Hepatocyte (in vitro differentiated cells): ENCODE results near the gene KEAP1.

ENCODE experiments used
- EZH2 ChIP-seq: fragments of 200-600 bp; sonication (generic); IDR thresholded peaks from 2 replicates; pipeline ENCODE4 v1.6.1; 2016; ENCODE audit warnings: antibody characterized with exemption, mild to moderate bottlenecking, borderline replicate concordance
- TF ChIP-seq, protein P1 (sequence below): fragments of 200-600 bp; sonication (generic); IDR thresholded peaks from 2 replicates; pipeline ENCODE4 v1.5.1; 2016; ENCODE audit warnings: antibody characterized with exemption, mild to moderate bottlenecking; ENCODE audit not compliant: poor library complexity

DNA sequence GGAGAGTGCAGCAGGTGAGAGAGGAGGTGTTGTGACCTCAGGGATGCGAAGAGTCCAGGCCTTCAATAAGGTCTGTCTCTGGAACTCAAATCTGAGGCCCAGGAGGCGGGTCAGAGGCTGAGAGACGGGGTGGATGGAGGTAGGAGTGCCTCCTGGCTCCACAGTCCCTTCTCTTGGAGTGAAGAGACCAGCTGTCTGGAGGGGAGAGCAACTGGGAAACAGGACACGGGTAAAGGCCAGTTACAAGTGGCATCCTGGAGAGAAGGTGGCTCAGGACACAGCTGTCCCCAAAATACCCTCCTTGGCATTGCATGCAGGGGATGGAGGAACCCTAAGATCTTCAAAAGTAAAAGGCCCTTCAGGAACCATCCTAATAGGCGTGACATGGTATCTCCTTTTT is 63.6 kb downstream of the KEAP1 start:
- TF ChIP-seq EZH2, result no peak
- TF ChIP-seq, protein P1, sequence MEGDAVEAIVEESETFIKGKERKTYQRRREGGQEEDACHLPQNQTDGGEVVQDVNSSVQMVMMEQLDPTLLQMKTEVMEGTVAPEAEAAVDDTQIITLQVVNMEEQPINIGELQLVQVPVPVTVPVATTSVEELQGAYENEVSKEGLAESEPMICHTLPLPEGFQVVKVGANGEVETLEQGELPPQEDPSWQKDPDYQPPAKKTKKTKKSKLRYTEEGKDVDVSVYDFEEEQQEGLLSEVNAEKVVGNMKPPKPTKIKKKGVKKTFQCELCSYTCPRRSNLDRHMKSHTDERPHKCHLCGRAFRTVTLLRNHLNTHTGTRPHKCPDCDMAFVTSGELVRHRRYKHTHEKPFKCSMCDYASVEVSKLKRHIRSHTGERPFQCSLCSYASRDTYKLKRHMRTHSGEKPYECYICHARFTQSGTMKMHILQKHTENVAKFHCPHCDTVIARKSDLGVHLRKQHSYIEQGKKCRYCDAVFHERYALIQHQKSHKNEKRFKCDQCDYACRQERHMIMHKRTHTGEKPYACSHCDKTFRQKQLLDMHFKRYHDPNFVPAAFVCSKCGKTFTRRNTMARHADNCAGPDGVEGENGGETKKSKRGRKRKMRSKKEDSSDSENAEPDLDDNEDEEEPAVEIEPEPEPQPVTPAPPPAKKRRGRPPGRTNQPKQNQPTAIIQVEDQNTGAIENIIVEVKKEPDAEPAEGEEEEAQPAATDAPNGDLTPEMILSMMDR, result no peak
